ENCODE measurements around the gene SETD3. TPM values are rescaled to one million over a fixed set of nuclear protein-coding genes. Genes with fewer than 3 reads are reported as not detected.

SETD3 gene
- total RNA-seq, 1 donor from 2014 or later, result 49.1 TPM

- Mint-ChIP-seq H3K27ac (ENCODE audit: unreplicated experiment) (no peak overlapping the region), H3K9me3 (ENCODE audit: unreplicated experiment) (no peaks in the 10 kb centered on the region), H3K27me3 (ENCODE audit: unreplicated experiment) (no peaks in the 10 kb centered on the region), H3K4me3 (ENCODE audit: unreplicated experiment) (no peak overlapping the region), H3K4me1 (ENCODE audit: unreplicated experiment) (peaks cover 5% of the 10 kb centered on the region), H3K36me3 (ENCODE audit: unreplicated experiment) (peaks cover 30% of the 10 kb centered on the region)
- no peak for DNase-seq (ENCODE audit: extremely low spot score, unreplicated experiment)
- no peak for TF ChIP-seq CTCF (IDR thresholded peaks at IDR 0.05)
Measured at GRCh38 chr14:99408971-99409289, 71.7 kb downstream of the SETD3 start.

- Mint-ChIP-seq H3K4me1 (ENCODE audit: unreplicated experiment) (peaks cover 5% of the 10 kb centered on the region), H3K9me3 (ENCODE audit: unreplicated experiment) (no peaks in the 10 kb centered on the region), H3K27ac (ENCODE audit: unreplicated experiment) (no peak overlapping the region), H3K4me3 (ENCODE audit: unreplicated experiment) (no peak overlapping the region), H3K36me3 (ENCODE audit: unreplicated experiment) (peaks cover 32% of the 10 kb centered on the region), H3K27me3 (ENCODE audit: unreplicated experiment) (no peaks in the 10 kb centered on the region)
- DNase-seq (ENCODE audit: extremely low spot score, unreplicated experiment), result no peak
- TF ChIP-seq CTCF (IDR thresholded peaks at IDR 0.05), result no peak
Measured at GRCh38 chr14:99408286-99408970, 72.2 kb downstream of the SETD3 start.

GRCh38 chr14:99407416-99407815, 73.2 kb downstream of the SETD3 start:
- H3K4me3 Mint-ChIP-seq (ENCODE audit: unreplicated experiment), result no peak overlapping the region
- H3K27ac Mint-ChIP-seq (ENCODE audit: unreplicated experiment), result no peak overlapping the region
- DNase-seq (ENCODE audit: extremely low spot score, unreplicated experiment), result no peak
- peaks cover 39% of the 10 kb centered on the region for H3K36me3 Mint-ChIP-seq (ENCODE audit: unreplicated experiment)
- TF ChIP-seq CTCF (IDR thresholded peaks at IDR 0.05), result no peak
- H3K4me1 Mint-ChIP-seq (ENCODE audit: unreplicated experiment), result peaks cover 4% of the 10 kb centered on the region
- no peaks in the 10 kb centered on the region for H3K27me3 Mint-ChIP-seq (ENCODE audit: unreplicated experiment)
- no peaks in the 10 kb centered on the region for H3K9me3 Mint-ChIP-seq (ENCODE audit: unreplicated experiment)

- no peaks in the 10 kb centered on the region for H3K4me1 Mint-ChIP-seq (ENCODE audit: unreplicated experiment)
- no peak overlapping the region for H3K27ac Mint-ChIP-seq (ENCODE audit: unreplicated experiment)
- H3K4me3 Mint-ChIP-seq (ENCODE audit: unreplicated experiment), result no peak overlapping the region
- peaks cover 55% of the 10 kb centered on the region for H3K36me3 Mint-ChIP-seq (ENCODE audit: unreplicated experiment)
- no peaks in the 10 kb centered on the region for H3K9me3 Mint-ChIP-seq (ENCODE audit: unreplicated experiment)
- no peak for DNase-seq (ENCODE audit: extremely low spot score, unreplicated experiment)
- TF ChIP-seq CTCF (IDR thresholded peaks at IDR 0.05), result no peak
- H3K27me3 Mint-ChIP-seq (ENCODE audit: unreplicated experiment), result no peaks in the 10 kb centered on the region
Measured at GRCh38 chr14:99402950-99403349, 77.7 kb downstream of the SETD3 start.

- no peaks in the 10 kb centered on the region for H3K9me3 Mint-ChIP-seq (ENCODE audit: unreplicated experiment)
- TF ChIP-seq CTCF (IDR thresholded peaks at IDR 0.05), result no peak
- H3K27me3 Mint-ChIP-seq (ENCODE audit: unreplicated experiment), result no peaks in the 10 kb centered on the region
- no peaks in the 10 kb centered on the region for H3K4me1 Mint-ChIP-seq (ENCODE audit: unreplicated experiment)
- no peak overlapping the region for H3K27ac Mint-ChIP-seq (ENCODE audit: unreplicated experiment)
- no peak overlapping the region for H3K4me3 Mint-ChIP-seq (ENCODE audit: unreplicated experiment)
- DNase-seq (ENCODE audit: extremely low spot score, unreplicated experiment), result no peak
- H3K36me3 Mint-ChIP-seq (ENCODE audit: unreplicated experiment), result peaks cover 53% of the 10 kb centered on the region
Measured at GRCh38 chr14:99402285-99402648, 78.4 kb downstream of the SETD3 start.
